Left cardiac atrium (tissue), 4 donors: ENCODE data around the gene SORCS2. TPM values are rescaled to one million over a fixed set of nuclear protein-coding genes. Genes with fewer than 3 reads are reported as not detected.

Source experiments
- ATAC-seq, 2 donors: fragments of 200-7000 bp; cut with Tn5 transposase; one replicate each; pipeline ENCODE4 v1.9.1; 2020; ENCODE audit warnings: mild to moderate bottlenecking in 2 of 2, moderate library complexity in 2 of 2
- DNase-seq: peaks from one replicate; pipeline ENCODE4 v3.0.0-alpha.2; 2020
- intact Hi-C, 2 donors: fragments of 100-400 bp; cut with DNase I; formaldehyde crosslinking; loops; one replicate each; pipeline versions ENCODE4 v1.14.1 to v1.15.1; 2022 to 2023
- total RNA-seq, 2 donors: library from RNA; stranded (reverse); fragmentation: NEBNext Ultra II Directional; extraction: Animal tissue kit (Norgen Biotek cat#: 25700); gene quantifications; one replicate each; pipeline ENCODE4 v1.2.1, GENCODE V29; 2021
- donor health status: DM: no; HTN: yes; CAD: no.
- donor health status: DM: no; HTN: yes; CAD: no; lungs with severe emphysema.
- donor health status: DM: yes; HTN: yes; CAD: no.
- donor health status: Dilated cardiomyopathy.

SORCS2 gene
- total RNA-seq, 2 donors from 2014 or later = 2.4 to 2.6 TPM

DNA sequence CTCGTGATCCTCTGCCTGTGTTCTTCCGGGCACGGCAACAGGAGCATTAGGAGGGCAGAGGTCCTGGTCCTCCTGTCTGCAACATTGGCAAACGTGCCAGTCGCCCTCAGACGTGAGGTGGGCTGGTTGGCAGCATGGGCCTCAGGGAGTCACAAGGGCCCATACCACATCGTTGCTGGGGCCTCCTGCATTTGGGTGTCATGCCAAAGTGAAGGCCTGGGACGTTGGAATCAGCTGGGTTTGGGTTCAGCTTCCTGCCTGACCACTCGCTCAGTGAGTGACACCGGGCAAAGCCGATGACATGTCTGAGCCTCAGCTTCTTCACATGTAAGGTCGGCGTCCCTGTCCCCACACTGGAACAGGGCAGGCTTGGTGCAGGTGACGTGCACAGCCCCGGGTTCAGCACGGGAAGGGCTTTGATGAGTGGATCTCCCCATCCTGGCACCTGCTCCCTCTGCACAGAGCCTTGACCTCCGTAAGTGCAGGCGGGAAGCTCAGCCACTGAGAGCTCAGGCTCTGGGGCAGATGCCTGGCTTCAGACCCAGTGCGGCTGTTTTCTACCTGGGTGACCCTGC is 150.8 kb downstream of the SORCS2 start:
- intact Hi-C loops = no loop called here
- ATAC-seq (no peak), DNase-seq (no peak)

DNA sequence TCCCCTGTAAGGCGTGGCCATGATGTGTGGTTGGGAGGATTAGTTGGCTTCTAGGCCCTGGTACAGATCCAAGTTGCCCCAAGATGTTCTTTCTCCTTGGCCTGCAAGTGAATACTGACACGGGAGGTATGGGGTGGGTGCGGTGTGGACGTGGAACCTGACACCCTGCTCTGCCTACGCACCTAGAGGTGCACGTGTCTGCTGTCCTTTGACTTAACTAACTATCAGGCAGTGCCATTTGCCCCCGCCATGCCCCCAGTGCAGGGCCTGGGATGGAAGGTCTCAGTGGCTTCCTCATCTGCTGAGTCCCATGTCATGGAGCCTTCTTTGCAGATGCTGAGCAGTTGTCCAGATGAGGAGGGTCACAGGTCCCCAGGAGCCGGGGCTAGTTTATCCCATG is 151.6 kb downstream of the SORCS2 start:
- no peak for DNase-seq
- intact Hi-C loops = no loop called here

DNA sequence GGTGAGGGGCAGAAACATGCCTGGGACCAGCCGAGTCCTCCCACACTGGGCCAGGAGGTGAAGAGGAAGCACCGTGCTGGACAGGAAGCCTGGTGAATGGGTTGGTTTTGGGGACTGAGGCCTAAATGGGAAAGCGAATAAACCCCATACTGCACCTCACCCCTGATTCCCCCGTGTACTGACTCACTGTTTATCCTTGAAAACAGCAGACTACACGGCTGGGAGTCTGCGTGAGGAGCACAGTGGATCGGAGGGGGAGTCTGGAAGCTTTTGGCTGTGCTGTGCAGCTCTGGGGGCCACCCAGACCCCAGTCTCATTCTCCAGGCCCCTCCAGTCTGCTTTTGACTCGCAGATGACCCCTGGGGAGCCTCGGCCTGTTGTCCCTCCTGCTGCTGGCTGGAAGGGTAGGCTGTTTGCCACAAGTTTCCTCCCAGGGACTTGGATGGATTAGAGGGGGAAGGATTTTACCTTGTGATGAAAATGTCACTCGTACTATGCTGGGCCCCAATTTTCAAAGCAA is 152.4 kb downstream of the SORCS2 start:
- DNase-seq (no peak), ATAC-seq (no peak)
- intact Hi-C loops = no loop called here

More for the DNA sequence above, 151.6 kb downstream of the SORCS2 start:
- ATAC-seq = no peak

DNA sequence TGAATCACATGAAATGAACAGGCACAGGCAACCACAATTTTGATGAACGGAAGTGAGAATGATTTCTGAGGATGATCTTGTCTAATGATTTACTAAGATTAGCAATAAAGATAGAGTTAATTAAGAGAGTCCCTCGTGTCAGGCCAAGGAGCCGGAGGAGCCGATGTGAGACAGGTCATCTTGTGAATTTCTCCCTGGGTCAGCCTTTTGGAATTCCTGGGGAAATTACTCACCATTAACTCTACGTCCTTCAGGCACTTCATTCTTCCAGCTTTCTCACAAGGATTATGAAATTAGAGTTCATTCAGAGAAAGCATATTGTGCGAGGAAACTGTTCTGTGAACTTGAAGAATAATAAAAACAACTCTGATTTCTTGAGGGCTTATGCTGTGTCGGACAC is 155.6 kb downstream of the SORCS2 start:
- intact Hi-C loops = no loop called here
- DNase-seq (no peak), ATAC-seq (no peak)

DNA sequence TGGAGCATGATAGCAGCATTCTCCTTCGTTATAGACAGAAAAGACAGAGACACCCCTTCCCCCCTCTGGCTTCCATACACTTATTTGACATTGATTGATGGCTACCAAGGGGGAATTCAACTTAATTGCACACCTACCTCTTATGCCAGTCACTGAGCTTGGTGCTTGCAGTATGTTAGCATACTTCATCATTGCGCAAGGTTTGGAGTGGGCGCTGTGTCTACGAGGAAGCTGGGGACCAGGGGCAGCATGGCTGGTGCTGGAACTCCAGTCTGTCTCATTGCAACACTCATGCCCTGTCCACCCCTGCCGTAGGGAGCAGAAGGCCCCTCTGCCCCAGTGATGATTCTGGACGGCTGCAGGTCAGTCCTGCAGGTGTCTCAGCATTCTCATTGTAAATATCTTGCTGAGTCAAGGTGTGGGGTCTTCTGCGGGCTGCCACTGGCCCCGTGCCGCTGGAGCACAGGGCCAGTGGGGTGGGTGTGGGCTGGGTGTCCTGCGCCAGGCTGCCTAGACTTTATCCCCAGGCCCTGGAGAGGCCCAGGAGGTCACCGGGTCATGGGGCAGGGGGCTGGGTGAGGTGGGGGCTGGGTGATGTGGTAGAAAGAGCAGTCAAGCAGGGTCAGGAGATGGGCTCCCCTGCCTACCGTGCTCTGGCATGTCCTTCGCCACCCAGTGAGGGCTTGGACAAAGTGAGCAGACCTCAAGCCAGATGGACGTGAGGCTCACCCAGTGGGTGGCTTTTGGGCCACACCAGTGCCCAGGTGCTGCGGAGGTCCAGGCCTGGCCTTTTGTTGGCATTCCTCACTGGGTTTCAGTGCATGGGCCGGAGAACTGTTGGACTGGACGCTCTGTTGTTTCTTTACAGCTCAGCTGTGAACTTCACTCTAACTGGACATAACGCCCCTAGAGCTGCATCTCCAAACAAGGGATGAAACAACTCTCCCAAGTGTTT is 156.9 kb downstream of the SORCS2 start:
- DNase-seq (no peak), ATAC-seq (no peak)
- intact Hi-C loops = no loop called here

DNA sequence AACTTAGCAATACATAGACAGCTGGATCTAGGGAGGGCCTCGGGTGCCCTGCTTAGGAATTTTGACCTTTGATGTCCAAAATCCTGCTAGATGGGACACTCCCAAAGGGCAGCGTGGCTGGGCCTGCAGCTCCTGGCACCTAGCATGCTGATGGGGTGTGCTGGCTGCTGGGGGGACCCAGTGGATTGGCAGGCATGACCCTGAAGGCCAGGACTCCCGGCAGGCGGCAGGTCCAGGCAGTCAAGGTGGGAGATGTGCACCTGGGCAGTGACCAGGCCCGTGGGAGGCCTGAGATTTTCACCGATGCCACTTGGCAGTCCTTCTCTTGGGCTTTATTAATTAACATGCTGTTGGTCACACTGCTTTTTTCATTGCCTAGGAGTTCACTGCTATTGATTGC is 158.1 kb downstream of the SORCS2 start:
- ATAC-seq (no peak), DNase-seq (no peak)
- intact Hi-C loops = no loop called here

DNA sequence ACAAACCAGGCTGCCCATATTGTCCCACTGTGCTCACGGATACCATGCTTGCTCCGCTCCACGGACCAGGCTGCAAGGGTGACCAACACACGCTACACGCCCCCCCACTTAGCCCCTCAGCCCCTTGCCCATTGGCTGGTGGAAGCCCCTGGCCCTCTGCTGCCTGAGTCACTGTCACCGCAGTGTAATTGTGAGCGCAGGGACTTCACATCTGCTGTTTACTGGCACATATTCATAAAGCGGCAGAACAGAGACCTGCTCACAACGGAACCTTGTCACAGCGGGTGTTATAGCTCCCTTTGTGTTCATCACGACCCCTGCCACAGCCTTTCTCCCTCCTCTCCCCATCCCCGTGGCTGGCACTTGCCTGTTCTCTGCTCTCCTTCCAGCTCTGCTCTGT is 158.7 kb downstream of the SORCS2 start:
- DNase-seq = no peak
- no peak for ATAC-seq
- intact Hi-C loops = no loop called here

DNA sequence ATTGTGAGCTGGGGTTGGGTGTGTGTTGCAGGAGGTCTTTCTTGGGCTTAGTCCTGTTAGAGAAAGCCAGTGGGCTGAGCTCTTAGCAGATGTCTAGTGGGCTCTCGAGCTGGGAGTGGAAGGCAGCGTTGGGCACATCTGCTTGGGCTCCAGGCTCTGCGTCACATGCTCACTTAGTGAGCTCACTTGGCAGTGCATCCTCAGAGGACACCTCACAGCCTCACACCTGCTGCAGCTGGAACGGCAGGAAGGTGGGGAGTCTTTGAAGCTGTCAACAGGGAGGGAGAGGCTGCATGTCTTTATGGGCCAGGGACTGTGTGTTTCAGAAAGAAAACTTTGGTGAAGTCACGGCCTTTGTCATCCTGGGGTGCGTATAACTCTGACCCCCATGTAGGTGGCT is 160.1 kb downstream of the SORCS2 start:
- intact Hi-C loops = no loop called here
- ATAC-seq = no peak
- no peak for DNase-seq

DNA sequence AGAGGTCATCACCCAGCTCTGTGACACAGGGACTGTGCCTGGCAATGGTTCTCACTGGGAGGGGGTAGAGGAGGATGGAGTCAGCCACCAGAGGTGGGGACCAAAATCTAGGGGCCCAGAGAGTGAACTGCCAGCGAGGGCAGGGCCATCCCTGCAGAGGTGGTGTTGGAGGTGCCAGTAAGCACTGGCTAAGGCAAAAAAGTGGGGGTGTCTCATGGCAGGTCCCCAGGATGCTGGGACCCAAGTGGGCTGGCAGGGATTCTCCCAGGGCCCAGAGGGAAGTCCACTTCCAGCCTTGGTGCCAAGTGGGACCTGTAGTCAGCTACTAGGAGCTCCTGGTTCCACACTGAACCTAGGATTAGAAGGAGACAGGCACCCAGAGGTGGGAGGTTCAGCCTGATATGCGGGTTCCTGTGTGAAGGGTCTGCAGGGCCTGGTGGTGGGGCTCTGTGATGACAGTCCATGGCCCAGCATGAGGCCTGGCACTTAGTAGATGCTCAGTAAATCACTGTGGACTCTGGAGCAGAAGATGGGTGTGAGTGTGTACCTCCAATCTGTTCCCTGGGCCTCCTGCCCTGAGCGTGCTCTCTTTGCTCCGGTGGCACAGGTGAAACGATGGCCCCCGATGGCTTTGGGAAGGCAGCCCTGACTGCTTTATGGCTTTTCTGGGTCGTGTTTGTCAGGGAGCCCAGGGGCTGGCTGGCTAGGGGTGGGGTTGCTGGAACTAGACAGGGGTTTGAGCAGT is 160.9 kb downstream of the SORCS2 start:
- no peak for DNase-seq

DNA sequence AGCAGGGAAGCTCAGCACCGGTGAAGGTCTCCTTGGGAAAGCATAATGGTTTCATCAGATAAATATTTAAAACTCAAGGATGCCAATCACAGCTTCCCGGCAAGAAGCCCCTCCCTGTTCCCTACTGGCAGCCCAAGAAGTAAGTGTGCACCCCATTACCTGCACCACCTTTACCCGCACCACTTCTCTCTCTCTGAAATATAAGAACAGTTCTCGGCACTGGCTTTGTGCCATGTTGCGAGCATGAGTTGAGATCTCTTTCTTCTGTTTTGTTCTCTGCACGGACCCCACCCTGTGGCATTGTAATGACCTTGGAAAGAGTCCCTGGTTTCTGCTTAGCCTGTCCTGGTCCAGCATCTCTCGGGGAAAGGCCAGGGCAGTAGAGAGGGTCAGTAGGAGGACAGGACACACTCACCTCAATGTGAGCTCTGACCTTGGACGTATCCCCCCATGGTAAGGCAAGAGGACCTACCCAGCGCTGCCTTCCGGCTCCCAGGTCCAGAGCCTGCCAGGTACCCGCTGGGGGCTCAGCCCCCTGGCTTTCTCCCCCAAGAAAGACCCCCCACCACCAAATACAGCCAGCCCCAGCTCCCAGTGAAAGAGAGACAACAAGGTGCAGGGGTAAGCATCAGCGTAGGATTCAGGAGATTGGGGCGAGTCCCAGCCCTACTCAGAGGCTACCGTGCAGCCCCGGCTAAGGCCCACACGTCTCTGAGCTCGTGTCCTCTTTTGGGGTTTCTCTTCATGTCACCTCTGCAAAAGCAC is 161.7 kb downstream of the SORCS2 start:
- intact Hi-C loops = no loop called here
- ATAC-seq = no peak
- DNase-seq = no peak

More for the DNA sequence above, 160.9 kb downstream of the SORCS2 start:
- no peak for ATAC-seq
- intact Hi-C loops = no loop called here

DNA sequence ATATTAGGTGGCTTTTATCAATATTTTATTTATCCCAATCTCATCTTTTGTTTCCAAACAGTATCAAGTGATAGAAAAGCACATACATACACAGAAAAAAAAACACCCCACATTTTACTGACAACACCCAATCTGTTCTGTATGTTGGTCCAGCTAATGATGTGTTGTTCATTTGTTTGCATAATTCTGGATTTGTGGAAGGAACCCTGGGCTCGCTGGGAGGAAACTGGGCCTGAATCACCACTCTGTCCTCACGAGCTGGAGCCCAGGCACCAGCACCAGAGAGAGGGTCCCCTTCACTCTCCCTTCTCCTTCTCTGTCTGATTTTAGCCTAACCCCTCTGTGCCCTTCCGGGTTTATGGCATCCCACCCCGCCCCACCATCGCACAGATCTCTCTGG is 162.6 kb downstream of the SORCS2 start:
- intact Hi-C loops = no loop called here
- DNase-seq = no peak
- ATAC-seq = no peak

DNA sequence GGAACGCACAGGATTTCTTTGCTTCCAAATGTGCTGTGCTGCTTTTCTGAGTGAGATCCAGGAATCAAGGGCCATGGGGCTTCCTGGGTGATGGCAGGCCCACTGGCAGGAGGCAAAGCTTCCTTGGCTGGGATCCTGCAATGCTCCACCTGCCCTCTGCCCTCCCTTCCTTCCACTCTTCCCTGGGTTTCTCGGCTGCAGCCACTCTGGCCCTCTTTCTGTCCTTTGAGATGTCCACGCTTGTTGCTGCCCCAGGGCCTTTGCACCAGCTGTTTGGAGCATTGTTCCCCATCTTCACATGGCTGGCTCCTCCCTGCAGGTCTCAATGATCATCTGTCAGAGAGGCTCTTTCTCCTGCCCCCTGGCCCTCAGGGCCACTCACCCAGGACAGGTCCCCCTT is 163.5 kb downstream of the SORCS2 start:
- intact Hi-C loops = no loop called here
- DNase-seq (no peak), ATAC-seq (no peak)

DNA sequence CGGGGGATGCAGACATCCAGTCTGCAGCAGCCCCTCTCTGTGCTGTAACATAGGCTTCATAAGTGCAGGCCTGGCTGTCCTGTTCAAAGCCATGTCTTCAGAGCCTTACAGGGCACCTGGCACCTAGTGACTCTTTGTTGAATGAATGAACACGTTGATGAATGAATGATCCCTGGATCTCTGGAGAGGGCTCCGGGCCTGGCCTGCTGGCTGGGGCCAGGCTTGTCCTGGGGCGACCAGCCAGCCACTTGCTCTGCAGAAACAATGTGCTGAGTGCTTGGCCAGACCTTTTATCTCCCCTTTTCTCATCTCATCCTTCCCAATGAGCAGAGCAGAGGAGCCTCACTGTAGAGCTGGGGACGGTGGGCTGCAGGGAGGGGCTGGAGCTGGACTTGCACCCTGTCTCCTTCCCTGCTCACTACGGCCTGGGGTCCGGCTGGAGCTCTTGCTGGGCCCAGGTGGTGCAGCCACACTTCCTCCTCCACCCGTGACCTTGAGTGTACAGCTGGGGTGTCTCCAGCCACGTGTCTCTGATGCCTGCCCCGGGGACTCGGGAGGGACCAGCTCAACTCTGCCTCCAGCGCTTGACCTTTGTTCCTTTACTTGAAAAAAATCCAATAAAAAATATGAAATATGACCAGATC is 164.5 kb downstream of the SORCS2 start:
- intact Hi-C loops = no loop called here
- ATAC-seq (no peak), DNase-seq (no peak)

DNA sequence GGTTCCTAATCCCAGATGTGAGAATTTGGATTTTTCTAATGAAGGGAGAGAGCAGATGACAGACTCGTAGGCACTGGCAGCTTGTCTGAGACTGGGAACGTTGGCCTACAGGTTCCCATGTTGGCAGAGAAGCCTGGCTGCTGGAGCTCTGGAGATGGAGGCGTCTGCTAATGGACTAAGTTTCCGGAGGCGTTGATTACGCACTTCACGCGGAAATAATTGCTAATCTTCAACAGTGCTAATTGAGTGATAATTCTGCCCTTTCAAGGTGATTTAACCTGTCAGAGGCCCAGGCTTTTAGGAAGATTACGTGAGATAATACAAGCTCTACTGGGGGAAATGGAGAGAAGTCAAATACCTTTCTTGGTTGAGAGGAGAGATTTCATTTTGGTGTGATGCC is 165.0 kb downstream of the SORCS2 start:
- DNase-seq (no peak), ATAC-seq (no peak)
- intact Hi-C loops = no loop called here

DNA sequence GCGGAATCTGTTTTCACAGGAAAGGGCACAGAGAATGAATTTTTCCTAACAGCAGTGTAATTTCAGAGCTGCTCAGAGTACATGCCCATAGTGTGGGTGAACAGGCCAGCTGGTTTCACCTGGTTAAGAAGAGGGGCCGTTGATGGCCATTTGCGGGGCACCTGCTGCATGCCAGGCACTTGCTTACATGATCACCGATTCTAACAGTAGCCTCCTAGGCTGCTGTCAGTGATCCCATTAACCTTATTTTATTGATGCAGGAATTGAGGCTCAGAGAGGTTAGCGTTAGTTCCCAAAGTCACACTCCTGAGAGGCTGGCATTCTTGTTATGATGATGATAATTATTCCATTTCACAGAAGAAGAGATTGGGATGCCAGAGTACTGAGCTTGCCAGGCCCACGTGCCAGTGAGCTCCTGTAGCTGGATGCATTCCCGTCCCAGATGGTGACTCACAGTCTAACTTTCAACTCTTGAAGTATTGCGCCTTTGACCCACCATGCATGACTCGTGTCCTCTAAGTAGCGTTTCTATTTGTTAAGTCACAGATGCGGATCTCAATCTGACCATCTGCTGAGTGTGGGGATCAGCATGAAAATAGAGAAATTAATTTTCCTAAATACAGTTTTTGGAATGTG is 165.9 kb downstream of the SORCS2 start:
- intact Hi-C loops = no loop called here
- ATAC-seq (peak; percentile 67 to 93), DNase-seq (peak; percentile 59)

DNA sequence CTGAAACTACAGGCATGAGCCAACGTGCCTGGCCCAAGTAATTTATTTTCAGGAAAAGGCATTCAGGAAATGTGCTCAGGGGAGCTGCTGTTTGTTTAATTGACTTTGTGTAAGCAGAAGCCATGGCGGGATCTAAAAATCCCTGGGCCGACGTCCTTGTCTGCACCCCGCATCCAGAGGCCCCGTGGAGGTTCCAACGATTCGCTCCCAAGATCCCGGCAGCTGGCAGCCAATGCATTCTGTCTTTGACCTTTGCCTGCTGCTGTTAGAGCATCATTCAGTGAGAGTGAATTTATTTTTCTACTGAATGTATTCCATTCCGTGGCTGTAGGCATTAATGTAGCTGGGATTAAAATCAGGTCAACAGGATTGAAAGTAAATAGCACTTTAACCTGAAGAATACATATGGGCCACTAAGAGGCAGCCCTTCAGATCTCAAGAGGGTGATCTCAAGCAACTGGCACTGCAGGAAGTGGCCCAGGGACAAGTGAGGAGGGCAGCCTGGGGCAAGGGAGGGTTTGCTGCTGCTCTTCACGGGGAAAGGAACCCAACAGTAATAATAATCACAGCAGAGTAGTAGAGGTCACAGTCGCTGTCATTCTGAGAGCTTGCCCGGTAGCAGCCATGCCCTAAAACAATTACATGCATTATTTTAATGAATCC is 167.2 kb downstream of the SORCS2 start:
- intact Hi-C loops = no loop called here
- DNase-seq (no peak), ATAC-seq (no peak)

DNA sequence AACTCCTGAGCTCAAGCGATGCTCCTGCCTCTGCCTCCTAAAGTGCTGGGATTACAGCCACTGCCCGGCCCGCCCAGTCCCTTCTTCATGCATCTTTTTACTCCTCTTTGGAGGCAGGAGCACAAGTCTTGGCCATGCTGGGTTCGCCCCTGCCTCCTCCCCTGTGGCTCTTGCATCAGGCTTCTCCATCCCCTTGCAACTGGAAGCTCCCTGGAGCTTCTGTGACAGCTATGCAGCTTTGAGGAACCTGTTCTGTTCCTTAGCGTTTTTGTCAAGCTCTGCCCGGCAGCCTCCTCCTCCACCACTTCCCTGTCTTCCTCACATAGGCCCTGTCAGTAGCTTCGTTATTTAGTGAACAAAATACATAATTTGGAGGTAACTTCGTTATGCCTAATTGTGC is 168.5 kb downstream of the SORCS2 start:
- ATAC-seq (no peak), DNase-seq (no peak)
- intact Hi-C loops = no loop called here
